Medulla oblongata (tissue), 1 donor: ENCODE measurements around the gene MGRN1.
"Not testable (repeated sequence)": the region's sequence is repeated elsewhere in the genome, so short reads cannot be mapped to it uniquely, and the experiment has no call there.

Source experiments
- DNase-seq: peaks from one replicate; pipeline ENCODE4 v3.0.0-alpha.2; 2015; ENCODE audit errors: extremely low spot score

MGRN1 gene

DNA sequence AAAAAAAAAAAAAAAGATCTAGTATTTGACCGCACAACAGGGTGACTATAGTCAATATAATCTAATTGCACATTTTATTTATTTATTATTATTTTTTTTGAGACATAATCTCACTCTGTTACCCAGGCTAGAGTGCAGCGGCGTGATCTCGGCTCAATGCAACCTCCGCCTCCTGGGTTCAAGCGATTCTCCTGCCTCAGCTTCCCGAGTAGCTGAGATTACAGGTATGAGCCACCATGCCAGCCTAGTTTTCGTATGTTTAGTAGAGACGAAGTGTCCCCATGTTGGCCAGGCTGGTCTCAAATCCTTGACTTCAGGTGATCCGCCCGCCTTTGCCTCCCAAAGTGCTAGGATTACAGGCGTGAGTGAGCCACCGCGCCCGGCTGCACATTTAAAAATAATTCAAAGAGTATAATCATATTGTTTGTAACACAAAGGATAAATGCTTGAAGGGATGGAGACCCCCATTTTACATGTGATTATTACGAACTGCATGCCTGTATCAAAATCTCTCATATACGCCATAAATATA lies 108.7 kb downstream of the MGRN1 start:
- no peak for DNase-seq

DNA sequence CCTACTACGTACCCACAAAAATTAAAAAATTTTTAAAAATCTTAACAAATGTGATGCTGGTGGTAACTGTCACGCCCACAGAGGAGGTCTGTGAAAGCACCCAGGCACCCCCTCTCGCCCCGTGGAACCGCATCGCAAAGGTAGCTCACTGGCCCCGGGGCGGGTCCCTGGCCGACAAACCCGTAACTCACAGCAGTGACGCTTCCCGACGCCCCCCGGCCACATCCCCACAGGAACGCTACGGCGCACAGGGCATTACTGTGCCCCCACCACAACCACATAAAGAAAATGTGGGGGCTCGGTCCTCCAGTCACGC lies 109.1 kb downstream of the MGRN1 start:
- DNase-seq, result no peak

DNA sequence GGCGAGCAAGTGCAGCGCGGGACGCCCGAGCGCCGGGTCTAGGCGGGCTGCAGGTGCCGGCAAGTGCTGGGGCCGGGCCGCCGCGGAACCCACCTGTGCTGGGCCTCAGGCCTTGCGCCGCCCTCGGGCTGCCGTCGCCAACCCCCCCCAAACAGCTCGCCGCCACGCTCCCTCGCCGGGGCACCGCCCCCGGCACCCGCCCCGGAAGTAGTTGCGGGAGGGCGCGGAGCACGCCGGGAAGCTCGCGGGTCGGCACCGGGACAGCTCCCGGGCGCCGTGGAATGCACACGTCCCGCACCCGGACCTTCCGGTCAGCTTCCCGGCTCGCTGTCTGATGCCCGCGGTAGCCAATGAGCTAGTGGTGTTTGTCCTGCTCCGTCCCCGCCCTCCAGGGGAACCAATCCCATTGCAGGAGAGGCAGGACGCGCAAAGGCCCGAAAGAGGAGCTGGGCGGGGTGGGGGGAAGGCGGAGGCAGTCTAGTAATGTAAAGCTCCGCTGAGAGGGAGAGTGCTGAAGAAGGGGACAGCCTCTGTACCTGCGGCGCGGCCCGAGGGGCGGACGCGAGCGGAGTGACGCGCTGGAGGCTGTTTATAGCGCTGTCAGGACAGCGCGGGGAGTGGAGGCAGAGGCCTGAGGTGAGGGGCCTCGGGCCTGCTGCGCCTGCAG lies 109.6 kb downstream of the MGRN1 start, which contains the start of the genes ANKS3 and DNAAF8:
Gene ANKS3, minus strand, starts transcription at position 209 of the 667 bp plus-strand sequence. CDS start 4,122 bp downstream, outside the sequence.
Gene DNAAF8, plus strand, starts transcription at position 475 of the 667 bp plus-strand sequence. CDS start 1,978 bp downstream, outside the sequence.
- peak; percentile 97 for DNase-seq

DNA sequence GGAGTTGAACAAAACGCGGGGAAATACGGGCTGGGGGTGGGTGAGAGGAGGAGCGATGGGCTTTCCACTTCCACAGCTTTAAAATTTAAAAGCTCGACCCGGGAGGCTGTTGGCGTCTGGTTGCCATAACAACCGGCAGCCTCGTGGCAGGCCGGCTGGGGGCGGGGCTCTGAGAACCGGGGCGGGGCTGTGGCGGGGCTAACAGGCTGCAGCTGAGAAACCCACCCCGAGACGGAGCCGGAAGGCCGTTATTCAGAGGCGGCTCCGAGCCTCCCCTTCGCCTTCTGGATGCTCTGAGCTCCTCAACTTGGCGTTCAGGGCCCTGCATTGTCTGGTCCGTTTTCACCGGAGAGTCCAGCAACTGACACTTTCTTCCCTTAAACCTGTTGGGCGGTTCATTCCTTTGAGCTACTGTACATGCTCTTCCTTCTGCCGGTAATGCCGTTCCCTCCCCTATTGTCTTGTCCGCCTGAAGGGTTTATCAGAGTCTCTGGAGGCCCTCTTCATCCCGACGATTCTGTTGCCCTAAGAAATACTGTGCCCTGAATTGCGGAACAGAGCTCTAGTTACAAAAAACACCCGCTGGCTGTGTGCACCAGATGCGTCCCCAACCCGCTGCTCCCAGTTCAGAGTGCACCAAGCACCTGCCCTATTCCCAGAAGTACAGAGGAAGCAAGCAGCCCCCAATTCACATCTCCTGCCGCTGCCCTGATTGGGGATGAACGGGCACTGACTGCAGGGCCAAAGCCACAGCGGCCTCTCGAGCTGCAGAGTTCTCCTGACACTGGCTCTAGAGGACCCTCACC lies 110.3 kb downstream of the MGRN1 start:
- DNase-seq, result peak; percentile 80

DNA sequence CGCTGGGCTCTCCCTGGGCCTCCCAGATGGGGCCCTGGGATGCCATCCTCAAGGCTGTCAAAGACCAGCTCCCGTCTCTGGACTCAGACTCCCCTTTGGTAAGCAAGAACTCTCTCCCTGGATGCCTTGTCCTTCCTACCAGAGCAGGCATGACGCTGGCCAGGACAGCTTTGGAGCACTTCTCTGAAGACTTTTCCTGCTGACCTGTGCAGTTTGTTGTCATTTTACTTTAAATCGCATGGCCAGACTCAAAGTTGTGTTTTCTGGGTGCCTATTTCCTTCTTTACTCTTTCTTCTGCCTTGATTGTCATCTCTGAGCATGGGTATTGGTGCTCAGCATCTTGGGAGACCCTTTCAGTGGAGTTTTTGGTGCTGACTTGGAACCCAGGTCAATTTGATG lies 111.9 kb downstream of the MGRN1 start:
- DNase-seq, result no peak

DNA sequence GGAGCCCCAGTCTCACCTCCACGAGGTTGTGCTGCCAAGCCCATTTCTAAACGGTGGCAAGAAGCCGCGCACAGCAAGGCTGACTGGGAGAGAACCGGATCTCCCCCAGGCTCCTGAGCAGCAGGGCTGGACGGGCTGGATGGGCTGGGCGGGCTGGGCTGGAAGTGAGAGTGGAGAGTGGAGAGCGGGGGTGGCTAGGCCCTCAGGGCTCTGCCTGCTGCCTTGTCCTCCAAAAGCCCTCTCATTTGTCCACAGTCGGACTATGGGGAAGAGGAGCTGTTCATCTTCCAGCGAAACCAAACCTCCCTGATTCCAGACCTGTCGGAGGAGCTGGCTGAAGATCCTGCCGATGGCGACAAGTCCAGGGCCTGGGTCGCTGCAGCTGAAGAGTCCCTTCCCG lies 112.9 kb downstream of the MGRN1 start:
- DNase-seq, result no peak

DNA sequence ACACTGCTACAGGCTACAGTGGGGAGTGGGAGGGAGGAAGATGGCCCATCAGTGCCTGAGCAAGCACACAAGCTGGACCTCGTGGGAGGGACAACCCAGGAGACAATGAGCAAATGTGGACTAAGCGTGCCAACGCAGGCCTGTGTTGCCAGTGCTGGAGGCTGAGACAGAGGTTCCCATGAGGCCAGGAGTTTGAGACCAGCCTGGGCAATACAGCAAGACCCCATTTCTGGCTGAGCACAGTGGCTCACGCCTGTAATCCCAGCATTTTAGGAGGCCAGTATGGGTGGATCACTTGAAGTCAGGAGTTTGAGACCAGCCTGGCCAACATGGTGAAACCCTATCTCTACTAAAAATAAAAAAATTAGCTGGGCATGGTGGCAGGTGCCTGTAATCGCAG lies 113.7 kb downstream of the MGRN1 start:
- DNase-seq, result not testable (repeated sequence)
